Measurements from ENCODE around the gene IL13RA1.
"Not testable (repeated sequence)": the region's sequence is repeated elsewhere in the genome, so short reads cannot be mapped to it uniquely, and the experiment has no call there.

Gene IL13RA1

DNA sequence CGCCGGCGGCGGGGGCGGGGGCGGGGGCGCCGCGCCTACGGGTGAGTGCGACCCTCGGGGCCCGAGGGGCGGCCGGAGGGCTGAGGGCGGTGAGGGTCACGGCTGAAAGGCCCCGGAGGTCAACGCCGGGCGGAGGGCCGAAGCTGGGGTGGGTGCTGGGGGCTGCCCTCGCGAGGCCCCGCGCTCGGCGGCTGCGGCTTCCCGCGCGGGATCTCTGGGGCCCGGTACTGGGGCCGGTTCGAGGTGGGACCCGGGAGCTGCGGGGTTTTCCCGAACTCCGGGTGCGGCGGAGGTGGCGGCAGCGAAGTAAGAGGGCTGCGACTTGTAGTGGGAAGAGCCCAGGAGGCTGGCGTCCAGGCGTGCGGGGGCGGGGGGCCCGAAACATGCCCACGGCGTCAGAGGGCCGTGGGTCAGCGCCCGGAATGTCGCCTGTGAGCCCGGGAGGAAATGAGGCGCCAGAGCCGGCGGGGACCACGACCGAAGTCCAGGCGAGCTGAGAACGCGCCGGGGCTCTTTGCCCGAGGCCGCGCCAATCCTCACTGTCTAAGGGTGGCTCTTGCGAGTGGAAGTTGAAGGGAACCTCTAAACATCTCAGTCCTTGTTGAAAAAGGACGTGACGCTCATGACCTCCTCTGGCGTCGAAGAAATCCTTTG lies 407 bp downstream of the IL13RA1 start:
- in situ Hi-C loops (cut with MboI; ENCODE audit: low sequenced_read_pairs), result no loop called here

DNA sequence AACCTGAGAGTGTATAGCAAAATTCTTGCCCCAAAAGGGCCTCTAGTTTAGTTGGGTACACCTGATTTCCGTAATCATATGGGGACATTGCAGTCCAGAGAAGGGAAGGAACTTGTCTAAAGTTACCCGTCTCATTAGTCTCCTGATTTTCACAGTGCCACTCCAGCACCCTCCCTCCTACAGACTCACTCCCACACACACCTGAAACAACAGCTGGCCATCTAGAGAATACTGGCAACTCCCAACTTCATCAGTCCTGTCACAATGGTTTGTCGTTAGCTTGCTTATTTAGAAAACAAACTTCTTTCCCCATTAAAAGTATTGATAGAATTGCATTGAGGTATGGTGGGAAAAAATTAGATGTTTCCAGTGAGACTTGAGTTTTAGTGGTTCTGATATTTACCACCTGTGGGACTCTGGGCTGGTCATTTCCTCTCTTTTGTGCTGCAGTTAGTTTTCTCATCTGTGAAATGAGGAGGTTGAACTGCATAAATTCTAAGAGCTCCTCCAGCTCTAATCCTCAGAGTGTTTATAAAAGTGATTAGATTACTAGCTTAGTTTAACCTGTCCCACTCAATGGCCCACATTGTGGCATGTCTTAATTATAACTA lies 1.7 kb downstream of the IL13RA1 start:
- in situ Hi-C loops (cut with MboI; ENCODE audit: low sequenced_read_pairs), result no loop called here

DNA sequence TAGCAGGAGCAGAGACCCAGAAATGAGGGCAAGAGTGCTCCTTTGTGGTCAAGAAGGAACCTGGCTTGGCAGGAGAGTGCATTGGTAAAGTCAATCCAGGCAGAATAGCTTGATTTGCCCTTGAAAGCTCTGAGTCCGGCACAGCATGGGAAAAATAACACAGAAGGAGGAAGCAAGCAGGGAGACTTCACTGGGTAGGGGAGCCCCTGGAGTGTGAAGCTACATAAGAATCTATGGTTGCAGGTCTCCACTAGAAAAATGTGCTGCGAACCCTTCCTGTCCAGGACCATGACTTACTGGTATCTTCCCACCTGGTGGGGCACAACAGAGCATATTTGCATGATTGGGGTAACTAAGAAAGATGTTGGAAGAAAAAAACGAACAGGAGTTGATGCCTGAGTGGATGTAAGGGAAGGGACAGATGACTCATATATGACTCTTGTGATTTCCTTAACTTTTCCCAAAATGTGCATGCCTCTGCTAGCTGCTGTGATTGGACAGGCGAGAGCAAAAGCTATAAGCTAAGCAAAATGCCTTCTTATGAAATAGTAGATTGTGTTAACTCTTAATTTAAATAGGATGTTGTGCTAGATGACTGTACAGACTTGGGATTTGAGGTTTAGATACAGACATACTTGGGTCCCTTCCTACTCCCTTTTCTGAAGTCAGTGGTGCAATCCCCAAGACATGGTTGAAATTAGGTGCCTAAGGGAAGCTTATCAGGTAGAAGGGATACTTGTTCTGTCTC lies 3.3 kb downstream of the IL13RA1 start:
- in situ Hi-C loops (cut with MboI; ENCODE audit: low sequenced_read_pairs), result no loop called here

DNA sequence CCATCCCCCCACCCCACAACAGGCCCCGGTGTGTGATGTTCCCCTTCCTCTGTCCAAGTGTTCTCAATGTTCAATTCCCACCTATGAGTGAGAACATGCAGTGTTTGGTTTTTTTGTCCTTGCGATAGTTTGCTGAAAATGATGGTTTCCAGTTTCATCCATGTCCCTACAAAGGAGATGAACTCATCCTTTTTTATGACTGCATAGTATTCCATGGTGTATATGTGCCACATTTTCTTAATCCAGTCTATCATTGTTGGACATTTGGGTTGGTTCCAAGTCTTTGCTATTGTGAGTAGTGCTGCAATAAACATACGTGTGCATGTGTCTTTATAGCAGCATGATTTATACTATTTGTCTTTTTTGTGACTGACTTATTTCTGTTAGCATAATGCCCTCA lies 5.1 kb downstream of the IL13RA1 start:
- in situ Hi-C loops (cut with MboI; ENCODE audit: low sequenced_read_pairs), result not testable (repeated sequence)

DNA sequence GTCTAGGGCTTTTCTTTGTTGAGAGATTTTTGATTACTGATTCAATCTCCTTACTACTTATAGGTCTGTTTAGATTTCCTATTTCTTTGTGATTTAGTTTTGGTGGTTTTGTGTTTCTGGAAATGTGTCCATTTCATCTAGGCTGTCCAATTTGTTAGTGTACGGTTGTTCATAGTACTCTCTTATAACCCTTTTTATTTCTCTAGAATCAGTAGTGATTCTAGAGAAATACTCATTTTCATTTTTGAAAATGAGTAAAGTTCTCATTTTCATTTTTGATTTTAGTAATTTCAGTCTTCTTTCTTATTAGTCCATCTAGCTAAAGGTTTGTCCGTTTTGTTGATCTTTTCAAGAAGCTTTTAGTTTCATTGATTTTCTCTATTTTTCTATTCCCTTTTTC lies 7.5 kb downstream of the IL13RA1 start:
- in situ Hi-C loops (cut with MboI; ENCODE audit: low sequenced_read_pairs), result no loop called here

DNA sequence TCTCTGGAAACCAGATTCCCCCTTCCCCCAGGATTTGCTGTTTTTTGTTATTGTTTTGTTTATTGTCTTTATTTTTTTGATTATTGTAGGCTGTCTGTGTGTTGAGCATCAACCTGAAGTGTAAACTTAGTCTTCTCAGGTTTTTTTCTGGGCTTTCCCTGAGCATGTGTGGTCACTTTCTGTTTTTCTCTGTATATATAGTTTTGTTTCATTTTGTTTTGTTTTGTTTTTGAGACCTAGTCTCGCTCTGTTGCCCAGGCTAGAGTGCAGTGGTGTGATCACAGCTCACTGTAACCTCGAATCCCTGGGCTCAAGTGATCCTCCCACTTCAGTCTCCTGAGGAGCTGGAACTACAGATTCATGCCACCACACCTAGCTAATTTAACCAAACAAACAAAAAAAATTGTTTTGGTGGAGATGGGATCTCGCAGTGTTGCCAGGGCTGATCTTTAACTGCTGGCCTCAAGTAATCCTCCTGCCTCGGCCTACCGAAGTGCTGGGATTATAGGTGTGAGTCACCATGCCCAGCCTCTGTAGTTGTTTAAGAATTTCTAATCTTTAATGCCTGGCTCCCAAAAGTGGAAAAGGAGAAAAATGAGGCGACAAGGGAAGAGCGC lies 9.1 kb downstream of the IL13RA1 start:
- in situ Hi-C loops (cut with MboI; ENCODE audit: low sequenced_read_pairs), result no loop called here

DNA sequence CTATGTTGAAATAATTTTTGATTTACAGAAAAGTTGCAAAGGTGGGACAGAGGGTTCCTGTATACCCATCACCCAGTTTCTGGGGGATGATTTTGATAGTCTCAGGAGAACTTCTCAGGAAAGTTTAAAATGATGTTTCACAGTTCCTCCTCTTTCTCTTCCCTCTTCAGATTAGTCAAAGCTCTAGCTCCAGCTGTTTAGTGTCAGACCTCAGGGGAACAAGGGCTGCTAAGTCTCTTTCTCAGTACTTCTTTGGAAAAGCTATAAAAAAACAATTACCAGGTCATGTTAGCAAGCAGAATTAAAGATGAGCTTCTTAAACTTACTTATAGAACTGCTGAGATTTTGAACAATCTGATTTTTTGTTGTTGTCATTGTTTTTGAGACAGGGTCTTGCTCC lies 12.2 kb downstream of the IL13RA1 start:
- in situ Hi-C loops (cut with MboI; ENCODE audit: low sequenced_read_pairs), result no loop called here

DNA sequence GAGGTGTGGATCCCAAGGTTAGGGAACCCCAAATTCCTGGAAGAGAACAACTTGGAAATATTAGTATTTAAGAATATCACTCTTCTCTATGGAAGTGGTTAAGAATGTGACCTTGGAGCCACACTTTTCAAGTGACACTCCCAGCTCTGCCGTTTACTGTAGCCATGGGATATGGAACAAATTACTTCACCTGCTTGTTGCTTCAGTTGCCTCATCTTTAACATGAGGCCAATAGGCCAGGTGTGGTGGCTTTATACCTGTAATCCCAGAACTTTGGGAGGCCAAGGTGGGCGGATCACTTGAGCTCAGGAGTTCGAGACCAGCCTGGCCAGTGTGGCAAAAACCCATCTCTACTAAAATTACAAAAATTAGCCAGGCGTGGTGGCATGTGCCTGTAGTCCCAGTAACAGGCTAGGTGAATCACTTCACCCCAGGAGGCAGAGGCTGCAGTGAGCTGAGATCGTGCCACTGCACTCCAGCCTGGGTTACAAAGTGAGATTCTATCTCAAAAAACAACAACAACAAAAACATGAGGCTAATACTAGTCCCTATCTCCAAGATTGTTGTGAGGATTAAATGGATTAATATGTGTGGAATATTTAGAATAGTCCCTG lies 13.0 kb downstream of the IL13RA1 start:
- in situ Hi-C loops (cut with MboI; ENCODE audit: low sequenced_read_pairs), result no loop called here

DNA sequence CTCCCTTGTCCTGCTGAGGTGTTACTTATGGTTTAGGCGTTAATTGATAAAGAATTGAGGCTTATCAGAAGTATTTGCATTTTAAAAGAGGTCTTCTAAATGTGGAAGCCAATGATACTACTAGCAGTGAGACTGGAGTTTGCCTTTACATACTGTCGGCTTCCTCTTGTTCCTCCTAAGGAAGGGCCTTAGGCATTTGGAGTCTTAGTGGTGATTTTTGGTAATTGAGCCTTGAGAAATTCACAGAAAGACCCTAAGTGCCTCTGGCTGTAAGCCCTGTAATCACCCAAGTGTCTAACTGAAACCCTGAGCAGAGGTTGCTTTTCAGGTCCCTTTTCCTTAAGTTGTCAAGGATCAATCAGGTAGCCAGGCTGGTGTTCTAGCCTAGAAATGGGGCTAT lies 14.8 kb downstream of the IL13RA1 start:
- in situ Hi-C loops (cut with MboI; ENCODE audit: low sequenced_read_pairs), result no loop called here

DNA sequence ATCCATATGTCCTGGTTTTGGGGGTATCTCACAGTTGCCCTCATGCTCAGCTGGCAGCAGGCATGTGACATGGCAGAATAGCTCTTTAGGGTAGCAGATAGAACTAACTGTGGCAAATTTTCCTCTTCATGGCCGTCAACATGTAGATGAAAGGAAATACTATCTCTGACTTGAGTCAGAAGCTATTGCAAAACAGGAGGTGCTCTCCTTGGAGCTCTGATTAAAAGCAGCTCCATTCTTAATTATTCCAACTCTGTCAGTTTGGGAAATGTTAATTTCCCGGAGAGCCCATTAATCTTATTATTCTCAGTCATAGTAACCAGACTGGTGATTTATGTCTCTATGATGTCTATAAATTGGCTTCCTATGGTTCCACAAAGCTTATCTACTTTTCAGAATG lies 18.2 kb downstream of the IL13RA1 start:
- in situ Hi-C loops (cut with MboI; ENCODE audit: low sequenced_read_pairs), result no loop called here

DNA sequence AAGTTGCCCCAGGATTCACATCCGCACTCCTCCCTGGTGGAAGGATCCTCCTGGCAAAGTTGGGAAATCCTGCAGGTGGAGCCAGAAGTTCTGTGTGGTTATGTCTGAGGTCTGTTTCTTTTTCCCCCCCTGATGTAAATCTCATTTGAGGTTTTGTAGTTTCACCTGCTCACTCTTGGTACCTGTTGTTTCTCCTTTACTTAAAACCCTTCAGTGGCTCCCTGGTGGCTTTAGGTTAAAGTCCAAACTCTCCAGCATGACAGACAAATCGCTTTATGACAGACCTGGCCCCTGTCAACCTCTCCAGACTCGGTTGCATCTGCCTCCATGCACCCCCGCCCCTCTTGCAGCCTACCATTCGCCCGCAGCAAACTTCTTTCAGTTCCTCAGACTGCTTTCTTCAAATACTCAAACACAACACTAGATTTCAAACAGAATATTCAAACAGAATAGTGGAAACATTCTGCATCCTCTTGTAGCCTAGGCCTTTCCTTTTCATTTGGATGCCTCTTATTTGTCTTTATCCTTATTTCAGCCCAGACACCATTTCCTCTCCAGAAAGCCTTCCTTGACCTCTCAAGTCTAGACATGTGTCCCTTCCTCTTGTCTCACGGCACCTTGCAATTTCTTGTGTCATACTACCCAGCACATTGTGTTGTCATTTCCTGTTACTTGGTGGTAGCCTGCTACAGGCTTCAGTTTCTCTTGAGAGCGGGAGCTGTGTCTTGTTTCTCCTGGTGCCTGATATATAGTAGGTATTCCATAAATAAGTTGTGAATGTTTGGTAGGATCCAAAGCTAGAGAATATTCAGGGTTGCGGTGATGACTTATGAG lies 24.8 kb downstream of the IL13RA1 start:
- in situ Hi-C loops (cut with MboI; ENCODE audit: low sequenced_read_pairs), result no loop called here

DNA sequence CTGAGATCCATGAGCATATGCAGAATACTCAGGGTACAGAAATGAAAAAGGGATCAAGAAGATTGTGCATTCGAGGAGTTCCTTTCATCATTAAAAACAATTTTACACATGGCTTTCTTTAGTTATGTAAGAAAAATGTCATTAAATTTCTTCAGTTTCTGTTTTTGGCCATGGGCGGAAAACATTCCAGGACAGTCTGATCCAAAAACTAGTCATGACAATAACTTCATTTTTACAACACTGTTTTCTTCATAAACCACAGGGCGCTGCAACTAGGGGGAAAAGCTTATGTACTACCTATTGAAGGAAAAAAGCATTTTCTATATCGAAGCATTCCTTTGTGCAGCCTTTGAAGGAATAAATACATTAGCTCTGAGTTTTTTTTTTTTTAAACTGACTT lies 28.2 kb downstream of the IL13RA1 start:
- in situ Hi-C loops (cut with MboI; ENCODE audit: low sequenced_read_pairs), result no loop called here

DNA sequence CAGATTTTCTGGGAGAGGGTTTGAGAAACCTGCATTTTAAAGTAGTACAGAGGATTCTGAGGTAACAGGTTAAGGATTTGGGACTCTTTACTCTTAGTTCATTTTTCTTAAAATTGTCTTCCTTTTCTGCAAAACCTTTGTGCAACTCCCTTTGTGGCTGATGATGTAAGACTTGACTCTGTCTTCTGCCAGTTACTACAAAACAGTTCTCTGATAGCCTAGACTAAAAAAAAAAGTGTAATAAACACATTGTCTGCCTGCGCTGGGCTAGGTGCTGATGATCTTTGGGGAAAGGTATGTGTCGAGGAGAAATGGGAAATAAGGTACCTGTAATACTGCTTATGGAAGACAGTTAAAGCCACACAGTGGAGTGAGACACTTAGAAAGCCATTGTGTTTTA lies 28.7 kb downstream of the IL13RA1 start:
- in situ Hi-C loops (cut with MboI; ENCODE audit: low sequenced_read_pairs), result no loop called here

DNA sequence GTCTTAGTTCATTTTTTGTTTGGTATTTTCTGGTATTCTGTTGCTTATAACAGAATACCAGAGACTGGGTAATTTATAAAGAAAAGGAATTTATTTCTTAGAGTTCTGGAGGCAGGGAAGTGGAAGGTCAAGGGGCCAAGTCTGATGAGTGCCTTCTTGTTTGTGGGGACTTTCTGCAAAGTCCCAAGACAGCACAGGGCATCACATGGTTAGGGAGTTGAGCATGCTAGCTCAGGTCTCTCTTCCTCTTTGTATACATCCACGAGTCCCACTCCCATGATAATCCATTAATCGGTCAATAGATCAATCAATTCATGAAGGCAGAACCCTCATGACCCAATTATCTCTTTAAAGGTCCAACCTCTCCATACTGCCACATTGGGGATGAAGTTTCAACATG lies 31.1 kb downstream of the IL13RA1 start:
- in situ Hi-C loops (cut with MboI; ENCODE audit: low sequenced_read_pairs), result no loop called here

DNA sequence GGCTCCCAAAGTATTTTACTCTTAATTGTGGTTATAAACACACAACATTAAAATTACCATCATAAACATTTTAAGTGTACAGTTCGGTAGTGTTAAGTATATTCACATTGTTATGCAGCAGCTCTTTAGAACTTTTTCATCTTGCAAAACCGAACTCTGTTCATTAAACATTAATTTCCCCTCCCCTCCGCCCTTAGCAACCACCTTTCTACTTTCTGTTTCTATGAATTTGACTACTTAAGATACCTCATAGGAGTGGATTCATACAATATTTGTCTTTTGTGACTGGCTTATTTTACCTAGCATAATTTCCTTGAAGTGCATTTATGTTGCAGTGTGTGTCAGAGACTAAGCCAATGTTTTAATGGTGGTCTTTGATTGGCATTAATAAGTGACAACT lies 32.6 kb downstream of the IL13RA1 start:
- in situ Hi-C loops (cut with MboI; ENCODE audit: low sequenced_read_pairs), result no loop called here

DNA sequence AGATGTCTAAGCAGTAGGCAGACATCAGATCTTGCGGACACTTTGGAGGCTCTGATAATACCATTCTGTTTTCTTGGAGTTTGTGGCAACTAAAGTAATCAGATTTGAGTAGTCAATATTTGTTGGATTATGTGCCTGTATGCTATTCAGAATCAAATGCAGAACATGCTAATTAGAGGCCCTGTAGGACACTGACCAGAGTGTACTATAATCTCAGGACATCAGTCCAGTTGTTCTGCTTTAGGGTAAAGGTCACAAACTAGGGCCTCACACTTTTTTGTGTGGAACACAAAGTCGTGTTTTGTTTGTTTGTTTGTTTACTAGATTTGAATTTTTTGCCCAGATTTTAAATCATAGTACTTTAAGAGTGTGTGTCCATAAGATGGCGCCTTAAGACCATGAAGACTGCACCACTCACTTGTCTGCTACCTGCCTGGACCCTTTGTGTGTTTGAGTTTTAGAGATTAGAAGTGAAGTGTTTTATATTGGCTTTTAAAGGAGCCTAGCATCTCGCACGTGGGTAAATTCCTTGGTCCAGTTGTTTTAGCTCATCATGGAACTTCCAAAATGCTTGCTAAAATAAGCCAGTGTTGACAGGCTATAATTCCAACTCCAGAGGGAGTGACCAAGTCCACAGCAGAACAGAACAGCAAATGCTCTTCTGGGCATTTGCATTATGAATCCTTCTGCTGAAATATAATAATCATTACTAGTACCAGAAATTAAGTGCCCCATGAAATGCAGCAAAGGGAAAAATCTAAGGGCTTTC lies 34.7 kb downstream of the IL13RA1 start:
- in situ Hi-C loops (cut with MboI; ENCODE audit: low sequenced_read_pairs), result no loop called here

DNA sequence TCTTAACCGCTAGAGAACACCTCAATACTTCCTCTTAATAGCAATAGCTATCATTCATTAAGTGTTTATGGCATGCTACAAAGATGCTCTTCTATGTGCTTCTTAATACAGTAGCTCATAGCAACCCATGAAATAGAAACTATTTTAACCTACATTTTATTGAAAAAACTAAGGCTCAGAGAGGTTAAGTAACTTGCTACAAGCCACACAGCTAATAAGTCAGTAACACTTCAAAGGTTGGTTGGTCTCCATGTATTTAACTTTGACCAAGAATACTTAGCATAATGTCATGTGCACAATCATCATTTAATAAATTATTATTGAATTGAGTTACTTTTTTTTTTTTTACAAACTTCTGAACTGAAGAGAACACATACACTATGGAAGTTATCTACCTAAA lies 36.1 kb downstream of the IL13RA1 start:
- in situ Hi-C loops (cut with MboI; ENCODE audit: low sequenced_read_pairs), result no loop called here

DNA sequence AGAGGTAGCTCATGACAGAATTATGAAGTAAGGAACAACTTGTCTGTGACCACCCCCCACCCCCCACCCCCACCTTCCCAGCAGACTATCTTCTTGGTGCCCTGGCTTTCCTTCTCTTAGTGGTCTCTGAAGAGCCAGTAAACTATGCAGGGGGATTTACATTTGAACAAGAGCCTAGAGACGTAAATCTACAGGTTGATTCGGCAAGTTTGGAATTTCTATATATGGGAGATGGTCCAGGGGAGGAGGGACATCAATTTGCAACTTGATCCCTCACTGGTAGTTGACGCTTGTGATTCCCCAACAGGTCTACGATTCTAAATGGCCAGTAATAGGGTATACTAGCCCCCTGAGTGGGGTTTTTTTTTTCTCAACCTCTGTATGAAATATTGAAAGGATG lies 36.7 kb downstream of the IL13RA1 start:
- in situ Hi-C loops (cut with MboI; ENCODE audit: low sequenced_read_pairs), result no loop called here

DNA sequence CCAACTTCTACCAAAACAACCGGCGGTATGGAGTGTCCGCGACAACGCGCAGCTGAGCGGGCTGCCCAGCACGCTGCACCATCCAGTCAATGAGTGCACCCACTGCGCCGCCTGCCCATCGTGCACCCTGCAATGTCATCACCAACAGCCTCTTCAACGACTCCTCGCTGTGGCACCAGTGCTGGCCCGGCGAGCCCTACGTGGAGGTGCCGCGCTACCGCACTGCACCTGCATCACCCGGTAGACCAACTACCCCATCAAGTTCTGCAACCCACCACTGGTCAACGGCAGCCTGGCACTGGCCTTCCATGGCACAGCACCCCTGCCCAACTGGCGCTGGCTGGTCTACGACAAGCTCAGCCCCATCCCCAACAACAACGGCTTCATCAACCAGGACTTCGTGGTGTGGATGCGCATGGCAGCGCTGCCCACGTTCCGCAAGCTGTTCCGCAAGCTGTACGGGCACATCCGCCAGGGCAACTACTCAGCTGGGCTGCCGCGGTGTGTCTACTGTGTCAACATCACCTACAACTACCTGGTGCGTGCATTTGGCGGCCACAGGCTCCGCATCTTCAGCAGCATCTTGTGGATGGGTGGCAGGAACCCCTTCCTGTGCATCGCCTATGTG lies 42.8 kb downstream of the IL13RA1 start:
- in situ Hi-C loops (cut with MboI; ENCODE audit: low sequenced_read_pairs), result no loop called here
